Lower lobe of right lung (tissue), 2 donors: ENCODE measurements around the gene SIL1. TPM values are rescaled to one million over a fixed set of nuclear protein-coding genes. Genes with fewer than 3 reads are reported as not detected.

Experiments
- ATAC-seq, 2 donors: fragments of 200-7000 bp; cut with Tn5 transposase; one replicate each; pipeline ENCODE4 v1.9.1; 2020 to 2022; ENCODE audit warnings: mild to moderate bottlenecking in 2 of 2, moderate library complexity in 2 of 2
- DNase-seq: peaks from one replicate; pipeline ENCODE4 v3.0.0-alpha.2; 2020
- H3K27ac ChIP-seq: fragments of 200-600 bp; one replicate; pipeline ENCODE4 v1.8.0; 2022
- H3K27me3 ChIP-seq: fragments of 200-600 bp; one replicate; pipeline ENCODE4 v1.8.0; 2022; ENCODE audit warnings: low read depth
- H3K36me3 ChIP-seq: fragments of 200-600 bp; one replicate; pipeline ENCODE4 v1.8.0; 2022; ENCODE audit warnings: mild to moderate bottlenecking
- H3K4me1 ChIP-seq: fragments of 200-600 bp; one replicate; pipeline ENCODE4 v1.8.0; 2022
- H3K4me3 ChIP-seq: fragments of 200-600 bp; one replicate; pipeline ENCODE4 v1.8.0; 2022; ENCODE audit warnings: mild to moderate bottlenecking
- H3K9me3 ChIP-seq: fragments of 200-600 bp; one replicate; pipeline ENCODE4 v1.8.0; 2022
- intact Hi-C: fragments of 100-400 bp; cut with DNase I; formaldehyde crosslinking; loops from one replicate; pipeline ENCODE4 v1.11.0; 2022
- total RNA-seq: library from RNA; stranded (reverse); fragmentation: NEBNext Ultra II Directional; extraction: Animal tissue kit (Norgen Biotek cat#: 25700); gene quantifications from one replicate; pipeline ENCODE4 v1.2.1, GENCODE V29; 2021
- TF ChIP-seq, protein P1 (sequence below): fragments of 200-600 bp; IDR thresholded peaks from one replicate; pipeline ENCODE4 v1.8.0; 2022; ENCODE audit warnings: antibody characterized with exemption, mild to moderate bottlenecking
- donor health status: DM: no; HTN: yes; CAD: no; lungs with severe emphysema.

Gene SIL1
- total RNA-seq, 1 donor from 2014 or later, result 40.6 TPM

DNA sequence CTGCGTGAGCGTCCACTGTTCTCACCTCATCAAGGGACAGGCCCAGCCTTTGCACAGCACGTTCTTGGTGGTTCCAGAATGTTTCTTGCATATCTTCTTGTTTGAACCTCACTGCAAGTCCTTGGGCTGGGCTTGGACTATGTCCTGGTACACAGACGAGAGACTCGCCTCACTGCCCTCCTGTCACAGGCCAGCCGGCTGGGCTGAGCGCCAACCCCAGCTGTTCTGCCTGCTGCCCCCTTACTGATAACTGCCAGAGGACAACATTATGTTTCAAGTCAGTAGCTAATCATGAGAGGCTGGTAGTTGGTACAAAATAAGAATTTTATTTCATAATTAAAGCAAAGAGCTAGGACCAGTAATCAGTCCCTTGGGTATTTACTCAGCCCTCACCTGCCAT, 270.2 kb downstream of the SIL1 start:
- peaks cover 6% of the 10 kb centered on the region for H3K4me1 ChIP-seq
- intact Hi-C loops, result no loop called here
- DNase-seq, result no peak
- H3K9me3 ChIP-seq, result no peaks in the 10 kb centered on the region
- no peak overlapping the region for H3K4me3 ChIP-seq
- no peaks in the 10 kb centered on the region for H3K27me3 ChIP-seq
- TF ChIP-seq, protein P1, sequence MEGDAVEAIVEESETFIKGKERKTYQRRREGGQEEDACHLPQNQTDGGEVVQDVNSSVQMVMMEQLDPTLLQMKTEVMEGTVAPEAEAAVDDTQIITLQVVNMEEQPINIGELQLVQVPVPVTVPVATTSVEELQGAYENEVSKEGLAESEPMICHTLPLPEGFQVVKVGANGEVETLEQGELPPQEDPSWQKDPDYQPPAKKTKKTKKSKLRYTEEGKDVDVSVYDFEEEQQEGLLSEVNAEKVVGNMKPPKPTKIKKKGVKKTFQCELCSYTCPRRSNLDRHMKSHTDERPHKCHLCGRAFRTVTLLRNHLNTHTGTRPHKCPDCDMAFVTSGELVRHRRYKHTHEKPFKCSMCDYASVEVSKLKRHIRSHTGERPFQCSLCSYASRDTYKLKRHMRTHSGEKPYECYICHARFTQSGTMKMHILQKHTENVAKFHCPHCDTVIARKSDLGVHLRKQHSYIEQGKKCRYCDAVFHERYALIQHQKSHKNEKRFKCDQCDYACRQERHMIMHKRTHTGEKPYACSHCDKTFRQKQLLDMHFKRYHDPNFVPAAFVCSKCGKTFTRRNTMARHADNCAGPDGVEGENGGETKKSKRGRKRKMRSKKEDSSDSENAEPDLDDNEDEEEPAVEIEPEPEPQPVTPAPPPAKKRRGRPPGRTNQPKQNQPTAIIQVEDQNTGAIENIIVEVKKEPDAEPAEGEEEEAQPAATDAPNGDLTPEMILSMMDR, result no peak
- H3K36me3 ChIP-seq, result peaks cover 93% of the 10 kb centered on the region
- peak; percentile 41 to 50 for ATAC-seq
- no peak overlapping the region for H3K27ac ChIP-seq

DNA sequence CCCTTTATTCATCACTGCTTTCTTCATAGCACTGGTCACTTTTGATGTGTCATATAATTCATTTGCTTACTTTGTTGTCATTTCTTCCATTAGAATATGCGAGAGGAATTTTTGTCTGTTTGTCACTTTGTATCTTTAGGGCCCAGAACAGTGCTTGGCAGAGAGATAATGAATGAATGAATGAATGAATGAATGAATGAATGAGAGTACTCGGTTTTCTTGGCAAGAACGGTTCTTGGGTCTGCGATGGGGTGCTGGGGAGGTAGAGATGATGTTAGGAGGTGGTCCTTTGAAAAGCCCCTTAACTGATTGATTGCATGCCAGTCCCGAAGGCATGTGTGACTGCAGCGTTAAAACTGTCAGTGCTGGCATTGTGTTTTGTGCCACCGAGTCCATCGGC, 270.6 kb downstream of the SIL1 start:
- no peak overlapping the region for H3K27ac ChIP-seq
- intact Hi-C loops, result no loop called here

DNA sequence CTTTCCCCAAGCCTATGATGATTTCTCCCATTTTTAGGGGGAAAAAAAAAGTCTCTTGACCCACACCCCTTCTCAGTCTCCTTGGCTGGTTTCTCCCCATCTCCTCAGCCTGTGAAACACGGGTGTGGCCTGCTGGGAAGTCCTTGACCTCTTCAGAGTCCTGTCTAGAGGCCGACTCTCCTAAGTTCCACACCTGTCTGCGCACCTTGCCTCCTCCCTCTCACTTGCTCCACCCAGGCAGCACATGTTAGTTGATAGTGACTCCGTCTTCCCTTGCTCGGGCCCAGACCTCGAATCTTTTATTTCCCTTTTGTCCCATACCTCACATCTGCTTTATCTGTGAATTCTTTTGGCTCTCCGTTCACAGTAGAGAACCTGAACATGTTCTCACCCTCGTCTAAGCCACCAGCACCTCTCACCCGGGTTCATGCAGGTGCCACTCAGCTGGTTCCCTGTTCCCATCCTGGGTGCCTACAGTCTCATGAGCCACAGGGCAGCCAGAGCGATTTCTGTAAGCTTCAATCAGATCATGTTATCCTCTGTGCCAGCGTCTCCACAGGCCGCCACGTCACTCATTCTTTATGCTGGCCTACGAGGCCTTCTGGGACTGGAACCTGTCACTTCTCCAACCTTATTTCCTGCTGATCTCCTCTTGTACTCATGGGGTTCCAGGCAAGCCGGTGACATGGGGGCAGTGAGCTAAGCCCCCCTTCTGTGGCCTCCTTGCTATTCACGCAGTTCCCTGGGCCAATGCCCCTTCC, 271.3 kb downstream of the SIL1 start:
- Histone ChIP-seq H3K27ac (no peak overlapping the region), H3K4me1 (peaks cover 6% of the 10 kb centered on the region), H3K4me3 (no peak overlapping the region), H3K36me3 (peaks cover 82% of the 10 kb centered on the region), H3K27me3 (no peaks in the 10 kb centered on the region), H3K9me3 (no peaks in the 10 kb centered on the region)
- peak; percentile 51 to 60 for ATAC-seq
- intact Hi-C loops, result no loop called here
- TF ChIP-seq, protein P1, result no peak
- DNase-seq, result no peak

More for the DNA sequence above, 270.6 kb downstream of the SIL1 start:
- DNase-seq (no peak), ATAC-seq (no peak)
- Histone ChIP-seq H3K4me3 (no peak overlapping the region), H3K27me3 (no peaks in the 10 kb centered on the region), H3K36me3 (peaks cover 89% of the 10 kb centered on the region), H3K4me1 (peaks cover 6% of the 10 kb centered on the region), H3K9me3 (no peaks in the 10 kb centered on the region)
- TF ChIP-seq, protein P1, result no peak

DNA sequence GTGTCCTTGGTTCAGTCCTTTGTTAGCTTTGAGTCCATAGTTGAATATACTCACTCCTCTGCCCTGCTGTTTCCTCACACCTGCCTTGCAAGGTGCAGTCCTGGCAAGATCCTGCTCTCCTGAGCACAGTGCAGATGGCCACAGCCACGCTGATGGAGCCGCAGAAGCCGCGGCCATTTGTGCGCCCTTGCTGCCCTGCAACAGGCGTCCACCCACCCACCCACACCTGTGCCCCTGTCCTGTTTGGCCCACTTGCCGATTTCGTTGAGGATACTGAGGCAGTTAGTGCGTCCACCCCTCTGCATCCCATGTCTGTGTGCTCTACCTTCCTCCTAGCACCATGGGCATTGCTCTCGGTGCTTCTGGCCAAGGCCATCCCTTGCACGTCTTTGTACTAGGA, 271.9 kb downstream of the SIL1 start:
- H3K9me3 ChIP-seq, result no peaks in the 10 kb centered on the region
- ATAC-seq (peak in 1 of 2 donors; percentile 8), DNase-seq (no peak)
- peaks cover 76% of the 10 kb centered on the region for H3K36me3 ChIP-seq
- H3K4me1 ChIP-seq, result peaks cover 6% of the 10 kb centered on the region
- no peak overlapping the region for H3K27ac ChIP-seq
- TF ChIP-seq, protein P1, result no peak
- H3K4me3 ChIP-seq, result no peak overlapping the region
- intact Hi-C loops, result no loop called here
- H3K27me3 ChIP-seq, result no peaks in the 10 kb centered on the region

DNA sequence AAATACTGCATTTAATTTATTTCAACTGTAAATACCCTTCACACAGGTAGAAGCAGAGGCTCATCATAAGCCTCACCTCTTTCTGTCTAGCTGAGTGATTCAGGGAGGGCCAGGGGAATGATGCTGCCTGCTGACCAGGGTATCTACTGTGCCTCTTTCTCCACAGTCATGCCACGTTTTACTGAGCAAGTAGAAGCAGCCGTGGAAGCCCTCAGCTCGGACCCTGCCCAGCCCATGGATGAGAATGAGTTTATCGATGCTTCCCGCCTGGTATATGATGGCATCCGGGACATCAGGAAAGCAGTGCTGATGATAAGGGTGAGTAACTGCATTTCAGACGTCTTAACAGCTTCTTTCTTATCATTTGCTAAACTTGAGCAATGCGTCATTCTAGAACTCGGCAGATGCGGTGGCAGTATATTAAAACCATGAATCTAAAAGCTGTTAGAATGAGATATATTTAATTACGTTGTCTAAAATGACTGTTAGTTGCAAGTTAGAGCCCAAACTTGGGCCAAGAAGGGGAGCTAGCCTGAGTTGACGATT, 273.0 kb downstream of the SIL1 start:
- H3K36me3 ChIP-seq, result peaks cover 74% of the 10 kb centered on the region
- no peak overlapping the region for H3K27ac ChIP-seq
- no peak overlapping the region for H3K4me3 ChIP-seq
- no peak for ATAC-seq
- intact Hi-C loops, result no loop called here
- TF ChIP-seq, protein P1, result no peak
- no peaks in the 10 kb centered on the region for H3K27me3 ChIP-seq
- peaks cover 6% of the 10 kb centered on the region for H3K4me1 ChIP-seq
- no peaks in the 10 kb centered on the region for H3K9me3 ChIP-seq
- DNase-seq, result no peak
